ENCODE data around the gene TAS2R10.

DNA sequence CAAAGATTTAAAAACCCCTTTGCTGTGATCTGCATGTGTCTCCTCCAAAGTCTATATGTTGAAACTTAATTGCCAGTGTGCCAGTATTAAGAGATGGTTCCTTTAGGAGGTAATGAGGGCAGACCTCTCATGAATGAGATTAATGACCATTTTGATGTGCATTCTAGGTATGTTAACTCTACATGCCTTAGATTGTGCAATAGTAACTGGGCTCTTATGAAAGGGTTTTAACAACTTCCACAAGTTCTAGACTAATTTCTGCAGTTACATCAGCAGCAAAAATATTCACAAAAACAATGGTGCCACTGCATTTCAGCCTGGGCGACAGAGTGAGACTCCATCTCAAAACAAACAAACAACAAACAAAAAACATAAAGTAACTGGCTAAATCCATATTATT is 3.8 kb upstream of the TAS2R10 start:
- TF ChIP-seq, protein P1, sequence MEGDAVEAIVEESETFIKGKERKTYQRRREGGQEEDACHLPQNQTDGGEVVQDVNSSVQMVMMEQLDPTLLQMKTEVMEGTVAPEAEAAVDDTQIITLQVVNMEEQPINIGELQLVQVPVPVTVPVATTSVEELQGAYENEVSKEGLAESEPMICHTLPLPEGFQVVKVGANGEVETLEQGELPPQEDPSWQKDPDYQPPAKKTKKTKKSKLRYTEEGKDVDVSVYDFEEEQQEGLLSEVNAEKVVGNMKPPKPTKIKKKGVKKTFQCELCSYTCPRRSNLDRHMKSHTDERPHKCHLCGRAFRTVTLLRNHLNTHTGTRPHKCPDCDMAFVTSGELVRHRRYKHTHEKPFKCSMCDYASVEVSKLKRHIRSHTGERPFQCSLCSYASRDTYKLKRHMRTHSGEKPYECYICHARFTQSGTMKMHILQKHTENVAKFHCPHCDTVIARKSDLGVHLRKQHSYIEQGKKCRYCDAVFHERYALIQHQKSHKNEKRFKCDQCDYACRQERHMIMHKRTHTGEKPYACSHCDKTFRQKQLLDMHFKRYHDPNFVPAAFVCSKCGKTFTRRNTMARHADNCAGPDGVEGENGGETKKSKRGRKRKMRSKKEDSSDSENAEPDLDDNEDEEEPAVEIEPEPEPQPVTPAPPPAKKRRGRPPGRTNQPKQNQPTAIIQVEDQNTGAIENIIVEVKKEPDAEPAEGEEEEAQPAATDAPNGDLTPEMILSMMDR (IDR thresholded peaks at IDR 0.05; ENCODE audit: low read depth, low read length, missing input control) = no peak
- TF ChIP-seq SP1 (IDR thresholded peaks at IDR 0.05) (no peak), YY1 (IDR thresholded peaks at IDR 0.05) (no peak), HNF4G (IDR thresholded peaks at IDR 0.05) (no peak), RAD21 (IDR thresholded peaks at IDR 0.05) (no peak), EGR1 (IDR thresholded peaks at IDR 0.05; ENCODE audit: low read depth in 2 of 2) (no peak), NR2F2 (IDR thresholded peaks at IDR 0.05) (no peak), JUND (IDR thresholded peaks at IDR 0.05) (no peak), GABPA (IDR thresholded peaks at IDR 0.05 in 1 of 2, conservative IDR thresholded peaks at IDR 0.05 in 1 of 2) (no peak)
- TF ChIP-seq, protein P2, sequence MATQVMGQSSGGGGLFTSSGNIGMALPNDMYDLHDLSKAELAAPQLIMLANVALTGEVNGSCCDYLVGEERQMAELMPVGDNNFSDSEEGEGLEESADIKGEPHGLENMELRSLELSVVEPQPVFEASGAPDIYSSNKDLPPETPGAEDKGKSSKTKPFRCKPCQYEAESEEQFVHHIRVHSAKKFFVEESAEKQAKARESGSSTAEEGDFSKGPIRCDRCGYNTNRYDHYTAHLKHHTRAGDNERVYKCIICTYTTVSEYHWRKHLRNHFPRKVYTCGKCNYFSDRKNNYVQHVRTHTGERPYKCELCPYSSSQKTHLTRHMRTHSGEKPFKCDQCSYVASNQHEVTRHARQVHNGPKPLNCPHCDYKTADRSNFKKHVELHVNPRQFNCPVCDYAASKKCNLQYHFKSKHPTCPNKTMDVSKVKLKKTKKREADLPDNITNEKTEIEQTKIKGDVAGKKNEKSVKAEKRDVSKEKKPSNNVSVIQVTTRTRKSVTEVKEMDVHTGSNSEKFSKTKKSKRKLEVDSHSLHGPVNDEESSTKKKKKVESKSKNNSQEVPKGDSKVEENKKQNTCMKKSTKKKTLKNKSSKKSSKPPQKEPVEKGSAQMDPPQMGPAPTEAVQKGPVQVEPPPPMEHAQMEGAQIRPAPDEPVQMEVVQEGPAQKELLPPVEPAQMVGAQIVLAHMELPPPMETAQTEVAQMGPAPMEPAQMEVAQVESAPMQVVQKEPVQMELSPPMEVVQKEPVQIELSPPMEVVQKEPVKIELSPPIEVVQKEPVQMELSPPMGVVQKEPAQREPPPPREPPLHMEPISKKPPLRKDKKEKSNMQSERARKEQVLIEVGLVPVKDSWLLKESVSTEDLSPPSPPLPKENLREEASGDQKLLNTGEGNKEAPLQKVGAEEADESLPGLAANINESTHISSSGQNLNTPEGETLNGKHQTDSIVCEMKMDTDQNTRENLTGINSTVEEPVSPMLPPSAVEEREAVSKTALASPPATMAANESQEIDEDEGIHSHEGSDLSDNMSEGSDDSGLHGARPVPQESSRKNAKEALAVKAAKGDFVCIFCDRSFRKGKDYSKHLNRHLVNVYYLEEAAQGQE (IDR thresholded peaks at IDR 0.05) = no peak
- TF ChIP-seq, protein P3, sequence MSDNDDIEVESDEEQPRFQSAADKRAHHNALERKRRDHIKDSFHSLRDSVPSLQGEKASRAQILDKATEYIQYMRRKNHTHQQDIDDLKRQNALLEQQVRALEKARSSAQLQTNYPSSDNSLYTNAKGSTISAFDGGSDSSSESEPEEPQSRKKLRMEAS (IDR thresholded peaks at IDR 0.05) = no peak
- TF ChIP-seq, protein P4, sequence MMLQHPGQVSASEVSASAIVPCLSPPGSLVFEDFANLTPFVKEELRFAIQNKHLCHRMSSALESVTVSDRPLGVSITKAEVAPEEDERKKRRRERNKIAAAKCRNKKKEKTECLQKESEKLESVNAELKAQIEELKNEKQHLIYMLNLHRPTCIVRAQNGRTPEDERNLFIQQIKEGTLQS (IDR thresholded peaks at IDR 0.05) = no peak
